HG03064 (cell line): ENCODE data around the gene DGKH.
"Not testable (repeated sequence)": the region's sequence is repeated elsewhere in the genome, so short reads cannot be mapped to it uniquely, and the experiment has no call there.

Experiments used
- ATAC-seq: cut with Tn5 transposase; IDR thresholded peaks from one replicate; pipeline ENCODE4 v1.9.1; 2021; ENCODE audit warnings: low read depth; ENCODE audit not compliant: unreplicated experiment

The DGKH gene

GRCh38 chr13:42108217-42108616, 59.8 kb downstream of the DGKH start:
- no peak for ATAC-seq

GRCh38 chr13:42109957-42110356, 61.5 kb downstream of the DGKH start:
- ATAC-seq = no peak

- no peak for ATAC-seq
Measured at GRCh38 chr13:42110410-42111155, 62.1 kb downstream of the DGKH start.

- no peak for ATAC-seq
Measured at GRCh38 chr13:42112864-42113263, 64.4 kb downstream of the DGKH start.

- no peak for ATAC-seq
Measured at GRCh38 chr13:42113478-42113877, 65.0 kb downstream of the DGKH start.

GRCh38 chr13:42114278-42114677, 65.8 kb downstream of the DGKH start:
- ATAC-seq = no peak

GRCh38 chr13:42114912-42115311, 66.5 kb downstream of the DGKH start:
- ATAC-seq = no peak

- no peak for ATAC-seq
Measured at GRCh38 chr13:42116225-42116624, 67.8 kb downstream of the DGKH start.

GRCh38 chr13:42119041-42119440, 70.6 kb downstream of the DGKH start:
- no peak for ATAC-seq

- ATAC-seq = no peak
Measured at GRCh38 chr13:42119875-42120274, 71.4 kb downstream of the DGKH start.

- ATAC-seq = no peak
Measured at GRCh38 chr13:42123600-42123999, 75.2 kb downstream of the DGKH start.

GRCh38 chr13:42125046-42125445, 76.6 kb downstream of the DGKH start:
- ATAC-seq = no peak

GRCh38 chr13:42127047-42127446, 78.6 kb downstream of the DGKH start:
- ATAC-seq = no peak

- ATAC-seq = no peak
Measured at GRCh38 chr13:42129033-42129432, 80.6 kb downstream of the DGKH start.

- ATAC-seq = no peak
Measured at GRCh38 chr13:42136518-42136917, 88.1 kb downstream of the DGKH start.

GRCh38 chr13:42137856-42138537, 89.5 kb downstream of the DGKH start:
- no peak for ATAC-seq

- no peak for ATAC-seq
Measured at GRCh38 chr13:42140494-42140893, 92.0 kb downstream of the DGKH start.

- not testable (repeated sequence) for ATAC-seq
Measured at GRCh38 chr13:42141052-42141451, 92.6 kb downstream of the DGKH start.

- ATAC-seq = no peak
Measured at GRCh38 chr13:42146359-42146758, 97.9 kb downstream of the DGKH start.

GRCh38 chr13:42148538-42148937, 100.1 kb downstream of the DGKH start:
- no peak for ATAC-seq

- ATAC-seq = no peak
Measured at GRCh38 chr13:42149136-42149535, 100.7 kb downstream of the DGKH start.

- no peak for ATAC-seq
Measured at GRCh38 chr13:42151781-42152180, 103.3 kb downstream of the DGKH start.
